SHP77 treated with DMSO at 0.1 percent for 48 hours (cell line): Measurements from ENCODE around the gene CHD6.

Source experiments
- DNase-seq: peaks from one replicate; lab custom pipeline; 2025; lab: John Stamatoyannopoulos, UW

Gene CHD6

DNA sequence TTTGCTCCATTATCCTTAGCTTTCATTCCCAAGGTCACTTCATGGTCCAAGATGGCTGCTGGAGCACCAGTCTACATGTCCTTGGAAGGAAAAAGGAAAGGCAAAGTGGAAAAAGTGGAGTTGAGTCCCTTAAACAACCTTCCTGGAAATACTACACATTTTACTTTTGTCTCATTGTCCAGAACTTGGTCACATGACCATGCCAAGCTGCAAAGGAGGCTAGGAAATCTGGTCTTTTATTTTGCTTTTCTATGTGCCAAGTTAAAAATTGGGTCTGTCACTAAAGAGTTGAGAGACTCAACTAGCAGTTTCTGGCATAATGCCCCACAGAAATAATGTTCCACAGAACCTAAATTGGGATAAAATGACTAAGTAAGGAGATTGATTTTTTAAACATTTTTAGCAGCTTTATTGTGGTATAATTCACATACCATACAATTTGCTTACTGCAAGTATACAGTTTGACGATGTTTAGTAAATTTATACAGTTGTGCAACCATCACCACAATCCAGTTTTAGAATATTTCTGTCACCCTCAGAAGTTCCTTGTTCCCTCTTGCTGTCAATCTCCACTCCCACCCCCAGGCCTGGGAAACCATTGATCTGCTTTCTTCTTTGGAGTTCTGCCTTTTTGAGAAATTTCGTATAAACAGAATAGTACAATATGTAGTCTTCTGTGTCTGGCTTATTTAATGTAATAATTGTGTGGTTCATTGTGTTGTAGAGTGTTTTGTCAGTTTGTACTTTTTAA, 5.6 kb upstream of the CHD6 start:
- no peak for DNase-seq

DNA sequence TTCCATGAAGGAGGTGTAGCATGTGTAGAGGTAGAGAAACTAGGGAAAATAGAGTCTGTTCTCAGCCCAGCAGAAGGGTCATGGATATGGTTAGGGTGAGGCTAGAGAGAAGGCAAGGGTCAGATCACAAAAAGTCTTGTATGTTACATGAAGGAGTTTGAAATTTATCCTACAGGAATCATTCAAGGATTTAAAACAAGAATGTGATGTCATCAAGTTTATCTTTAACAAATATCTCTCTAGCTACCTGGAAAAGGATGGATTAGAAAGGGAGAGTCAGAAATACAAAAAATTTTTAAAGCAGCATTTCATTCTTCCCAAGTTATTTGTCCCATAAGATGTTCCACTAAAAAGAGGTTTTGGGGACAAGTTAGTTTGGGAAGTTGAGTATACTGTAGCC, 4.4 kb upstream of the CHD6 start:
- no peak for DNase-seq

DNA sequence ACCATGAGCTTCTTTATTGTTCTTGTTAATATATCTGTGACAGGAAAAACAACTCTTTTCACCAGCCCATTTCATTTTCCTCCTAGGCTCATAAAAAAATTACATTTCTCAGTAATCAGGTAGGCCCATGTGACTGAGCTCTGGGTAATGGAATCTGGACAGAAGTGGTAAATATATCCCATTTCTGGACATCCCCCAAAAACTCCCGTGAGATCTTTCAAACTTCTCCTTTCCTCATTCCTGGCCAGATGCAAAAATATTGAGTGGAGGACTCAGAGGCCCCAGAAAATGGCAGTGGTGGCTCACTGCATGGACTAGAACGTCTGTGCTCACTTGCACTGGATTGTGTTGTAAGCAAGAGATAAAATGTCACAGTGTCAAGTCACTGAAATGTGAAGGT, 3.8 kb upstream of the CHD6 start:
- no peak for DNase-seq

DNA sequence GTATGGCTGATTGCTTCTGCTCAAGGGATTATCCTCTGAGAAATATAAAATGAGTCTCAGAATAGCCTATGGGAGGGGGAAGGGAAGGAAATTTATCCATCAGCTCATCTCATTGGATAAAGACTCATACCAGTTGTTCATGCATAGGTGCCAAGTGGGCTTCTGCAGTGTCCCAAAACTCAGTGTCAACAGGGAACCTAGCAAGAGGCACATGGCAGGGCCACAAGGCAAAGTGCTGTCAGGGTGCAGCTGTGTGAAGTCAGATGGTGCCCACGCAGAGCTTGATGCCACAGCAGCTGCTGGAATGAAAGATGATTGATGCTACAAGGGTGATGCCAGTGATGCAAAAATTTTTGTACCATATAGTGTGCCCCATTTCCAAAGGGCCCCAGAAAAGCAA, 3.2 kb upstream of the CHD6 start:
- DNase-seq: no peak

DNA sequence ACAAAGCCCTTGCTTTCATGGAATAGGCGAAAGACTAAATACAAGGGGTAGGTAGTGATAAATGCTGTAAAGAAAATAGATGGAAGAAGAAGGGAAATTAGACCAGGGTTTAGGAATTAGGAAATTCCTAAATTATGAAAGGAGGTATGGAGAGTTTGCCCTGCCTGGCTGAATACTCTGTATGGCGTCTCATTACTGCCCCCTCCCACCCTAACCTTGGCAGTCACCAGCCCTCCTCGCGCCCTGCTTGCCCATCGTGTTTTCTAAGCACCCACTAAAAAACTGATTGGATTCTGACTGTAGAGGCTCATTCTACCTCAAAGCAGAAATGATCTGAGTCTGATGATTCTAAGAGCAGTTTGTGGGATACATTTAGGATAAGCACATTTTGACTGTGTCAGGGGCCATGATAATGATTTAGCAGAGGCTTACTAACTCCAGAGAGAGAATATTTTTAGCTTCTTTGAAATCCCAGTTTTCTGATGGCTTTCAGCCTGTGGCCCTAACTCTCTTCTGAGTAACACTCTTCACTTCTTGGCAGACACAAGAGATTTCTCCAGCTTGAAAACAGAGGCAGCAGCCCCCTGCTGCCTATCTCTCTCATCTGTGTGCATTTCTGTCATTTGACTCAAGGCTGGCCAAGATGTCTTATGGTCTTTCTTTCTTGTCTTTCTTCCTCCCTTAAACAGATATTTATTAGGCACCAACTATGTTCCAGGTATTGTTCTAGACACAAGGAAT, 1.4 kb upstream of the CHD6 start:
- DNase-seq: peak; percentile 47

DNA sequence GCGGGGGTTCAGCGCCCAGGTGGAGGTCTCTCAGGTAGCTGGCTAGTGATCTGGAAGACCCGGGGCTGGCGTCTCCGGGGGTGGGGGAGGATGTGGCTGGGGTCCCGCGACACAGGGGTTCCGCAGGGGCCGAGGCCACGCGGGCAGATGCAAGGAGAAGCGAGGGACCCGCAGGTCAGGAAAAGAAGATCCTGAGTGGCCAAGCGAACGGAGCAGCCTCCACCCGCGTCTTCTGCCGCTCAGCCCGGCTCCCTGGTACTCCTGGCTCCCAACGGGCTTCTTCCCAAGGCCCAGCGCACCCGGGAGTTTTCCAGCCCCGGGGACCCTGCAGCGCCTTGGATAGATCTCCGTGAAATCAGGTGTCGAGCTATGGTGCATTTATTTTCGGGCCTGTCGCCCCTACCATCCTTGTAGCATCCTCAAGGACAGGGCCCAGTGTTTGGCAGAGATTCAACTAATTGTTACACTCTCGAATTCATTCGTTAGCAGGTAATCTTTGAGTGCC, 682 bp upstream of the CHD6 start:
- peak; percentile 49 for DNase-seq

DNA sequence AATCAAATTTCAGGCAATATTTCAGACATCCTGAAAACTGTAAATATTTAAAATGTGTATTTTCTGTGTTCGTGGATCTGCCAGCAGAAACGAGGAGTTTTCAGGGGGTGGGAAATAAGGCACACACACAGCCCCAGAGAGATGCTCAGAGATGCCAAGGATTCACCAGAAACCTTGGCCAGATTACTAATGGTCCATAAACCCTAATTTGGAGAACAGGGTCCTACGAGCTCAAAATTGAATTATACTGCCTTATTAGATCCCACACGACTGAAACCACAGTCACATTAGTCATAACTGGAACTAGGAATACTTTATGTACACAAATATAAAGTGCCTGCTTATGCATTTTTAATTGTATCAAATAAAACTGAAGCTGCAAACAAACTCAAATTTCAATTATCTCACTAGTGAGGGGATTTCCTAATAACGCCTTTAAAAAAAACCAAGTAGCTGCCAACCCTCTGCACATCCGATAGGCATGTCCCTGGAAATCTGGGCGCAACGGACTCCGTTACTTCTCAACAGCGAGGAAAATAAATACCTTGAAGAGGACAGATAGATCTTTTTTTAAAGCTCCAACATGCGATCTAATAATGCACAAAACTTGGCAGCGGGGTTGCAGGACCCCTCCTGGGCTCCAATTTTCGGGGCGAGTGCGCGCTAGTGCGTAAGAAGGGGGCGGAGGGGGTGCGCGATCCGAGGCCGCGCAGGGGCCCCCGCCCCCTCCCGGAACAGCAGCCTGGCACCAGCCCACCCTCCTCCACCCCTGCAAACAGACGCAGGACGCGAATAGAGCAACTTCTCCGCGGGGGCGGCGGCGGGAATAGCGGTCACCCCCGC, 897 bp downstream of the CHD6 start:
- DNase-seq: no peak

DNA sequence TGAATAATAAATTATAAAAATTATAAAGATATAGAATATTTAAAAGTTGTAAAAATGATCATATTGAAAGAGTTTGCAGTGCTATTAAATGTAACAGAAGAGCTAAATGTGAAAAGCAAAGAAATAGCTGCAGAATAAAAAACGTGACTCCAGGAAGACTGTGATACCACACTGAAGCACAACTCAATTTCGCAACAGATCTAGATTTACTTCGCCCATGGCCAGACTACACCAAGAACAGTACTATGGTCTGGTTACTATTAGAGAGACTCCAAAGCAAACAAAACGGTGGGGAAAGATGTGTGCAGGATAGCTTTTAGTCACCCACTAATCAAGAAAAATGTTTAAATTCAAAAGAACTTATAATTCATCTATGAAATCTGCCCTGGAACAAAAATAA, 1.9 kb downstream of the CHD6 start:
- no peak for DNase-seq

DNA sequence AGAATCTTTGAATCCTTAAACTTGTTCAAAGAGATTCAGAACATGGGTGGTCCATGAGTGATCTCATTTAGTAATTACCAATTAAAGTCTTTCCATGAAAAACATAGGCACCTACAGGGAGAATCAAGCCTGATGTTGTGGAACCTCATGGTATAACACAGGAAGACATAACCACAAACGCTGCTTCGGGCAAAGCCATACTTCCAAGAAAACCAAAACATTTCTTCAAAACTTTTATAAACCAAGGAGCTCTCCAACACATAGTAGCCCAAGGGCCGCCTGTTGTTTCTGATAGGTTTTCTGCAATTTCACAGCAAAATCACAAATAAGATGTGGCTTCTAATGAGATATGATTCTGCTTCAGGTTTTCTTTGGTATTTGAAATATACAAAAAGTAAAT, 2.5 kb downstream of the CHD6 start:
- no peak for DNase-seq

DNA sequence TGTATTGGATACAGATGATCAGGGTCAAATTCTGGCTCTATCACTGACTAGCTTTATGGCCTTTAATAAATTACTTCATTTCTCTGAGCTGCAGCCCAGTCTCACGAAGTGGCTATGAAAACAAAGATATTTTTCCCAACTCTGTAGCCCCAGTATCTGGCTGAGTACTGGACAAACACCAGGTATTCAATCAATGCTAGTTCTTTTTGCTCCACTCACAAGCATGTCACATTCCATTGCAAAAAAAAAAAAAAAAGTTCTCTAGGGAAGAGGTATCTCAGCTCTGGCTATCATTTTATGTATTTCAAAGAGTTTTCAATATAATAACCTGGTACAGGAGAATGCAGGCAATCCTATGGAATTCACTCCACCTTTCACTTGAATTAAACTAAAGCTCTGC, 3.1 kb downstream of the CHD6 start:
- no peak for DNase-seq

DNA sequence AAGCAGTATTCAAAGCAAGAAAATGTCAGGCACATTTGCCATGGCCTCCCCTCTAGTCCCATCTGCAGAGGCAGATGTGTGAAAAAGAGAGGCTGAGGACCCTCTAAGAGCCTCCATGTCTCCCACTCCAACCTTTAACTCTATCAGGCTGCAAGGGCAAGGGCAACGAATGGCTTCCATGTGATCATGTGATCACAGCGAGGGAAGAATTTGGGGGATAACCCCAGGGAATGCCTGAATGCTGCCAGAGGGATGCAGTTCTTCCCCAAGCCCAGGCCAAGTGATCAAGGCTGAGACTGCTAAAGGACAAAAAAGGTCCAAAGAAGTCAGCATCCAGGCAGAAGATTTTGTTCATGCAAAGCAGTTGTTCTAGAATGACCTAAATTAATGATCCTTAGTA, 4.9 kb downstream of the CHD6 start:
- no peak for DNase-seq

DNA sequence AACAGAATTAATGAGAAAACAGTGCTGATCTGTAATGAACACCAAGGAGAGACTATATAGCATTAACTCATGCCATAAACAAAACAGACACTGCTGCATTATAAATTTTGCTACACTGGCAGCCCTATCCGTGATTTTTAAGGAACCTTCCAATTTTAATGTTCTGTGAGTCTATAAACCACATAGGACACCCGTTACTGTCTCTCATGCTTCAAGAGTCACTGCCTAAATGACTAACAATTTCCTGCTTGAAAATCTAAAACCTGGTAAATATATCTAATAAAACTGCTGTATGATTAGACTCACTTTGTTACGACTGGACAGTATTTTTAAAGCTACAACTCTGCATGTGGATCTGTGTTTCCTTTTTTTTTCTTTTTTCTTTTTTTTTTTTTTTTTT, 8.7 kb downstream of the CHD6 start:
- DNase-seq: no peak

DNA sequence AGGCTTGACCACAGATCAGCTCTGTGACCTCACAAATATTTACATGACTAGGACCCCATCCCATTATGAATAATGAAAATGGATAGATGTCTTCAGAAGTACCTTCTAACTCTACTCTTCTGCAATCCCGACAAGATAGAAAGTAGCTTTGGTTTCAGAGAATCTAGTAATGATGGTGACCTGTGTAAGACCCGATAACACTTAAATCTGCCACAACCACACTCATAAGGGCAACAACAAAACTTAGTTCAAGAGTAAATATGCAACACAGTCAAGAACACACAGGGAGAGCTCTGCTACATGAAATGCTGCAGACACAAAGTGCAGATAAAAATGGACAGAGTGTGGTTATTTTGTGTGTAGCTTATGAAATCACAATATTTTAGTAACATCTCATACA, 9.6 kb downstream of the CHD6 start:
- DNase-seq: no peak

DNA sequence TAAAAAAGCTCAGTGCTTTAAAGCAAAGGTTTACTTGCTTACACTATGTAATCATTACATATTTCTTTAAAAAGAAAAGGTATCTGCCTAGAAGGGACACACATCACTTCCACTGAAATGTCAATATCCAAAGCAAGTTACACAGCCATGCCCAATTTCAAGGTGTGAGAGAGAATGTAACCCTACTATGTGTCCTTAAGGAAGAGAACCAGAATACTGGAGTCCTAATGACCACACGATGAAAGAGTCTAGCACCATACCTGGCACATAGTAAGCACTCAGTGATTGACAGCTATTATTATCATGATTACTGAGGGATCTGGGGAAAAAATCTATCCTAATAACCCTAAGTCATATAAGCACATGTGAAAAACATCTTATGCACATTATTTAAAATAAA, 10.4 kb downstream of the CHD6 start:
- no peak for DNase-seq

DNA sequence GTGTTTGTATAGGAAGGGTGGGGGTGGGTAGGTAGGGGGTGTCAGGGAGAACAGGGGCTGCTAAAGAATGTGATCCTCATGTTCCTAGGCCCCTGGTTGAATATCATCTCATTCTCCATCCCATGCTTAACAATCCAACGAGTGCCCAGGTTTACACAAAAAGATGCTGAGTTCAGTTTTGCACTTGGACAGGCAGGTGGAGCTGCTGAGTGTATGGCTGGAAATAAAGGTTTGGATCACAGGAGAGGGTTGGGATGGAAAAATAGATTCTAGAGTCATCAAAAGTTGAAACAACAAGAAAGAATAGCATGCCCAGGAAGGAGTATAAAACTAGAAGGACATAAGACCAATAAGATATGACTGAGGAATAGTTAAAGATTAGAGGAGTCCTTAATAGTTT, 14.2 kb downstream of the CHD6 start:
- DNase-seq: no peak

DNA sequence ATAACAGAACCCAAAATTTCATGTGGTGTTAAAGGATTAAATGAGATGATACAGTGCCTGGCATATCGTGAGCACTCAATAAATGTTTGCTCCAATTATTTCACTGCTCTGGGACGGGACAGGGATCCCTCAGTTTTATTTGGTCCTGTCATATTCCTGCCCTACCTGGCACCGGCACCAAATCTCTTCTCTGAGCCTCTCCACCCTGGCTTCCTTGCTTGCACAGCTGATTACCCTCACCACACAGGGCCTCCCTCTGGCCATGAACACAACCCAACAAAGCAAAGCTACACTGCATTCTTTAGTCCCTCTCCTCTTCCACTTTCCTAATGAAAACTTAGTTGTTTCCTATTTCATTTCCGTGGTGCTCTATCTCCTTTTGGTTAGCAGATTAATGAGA, 16.4 kb downstream of the CHD6 start:
- DNase-seq: no peak

DNA sequence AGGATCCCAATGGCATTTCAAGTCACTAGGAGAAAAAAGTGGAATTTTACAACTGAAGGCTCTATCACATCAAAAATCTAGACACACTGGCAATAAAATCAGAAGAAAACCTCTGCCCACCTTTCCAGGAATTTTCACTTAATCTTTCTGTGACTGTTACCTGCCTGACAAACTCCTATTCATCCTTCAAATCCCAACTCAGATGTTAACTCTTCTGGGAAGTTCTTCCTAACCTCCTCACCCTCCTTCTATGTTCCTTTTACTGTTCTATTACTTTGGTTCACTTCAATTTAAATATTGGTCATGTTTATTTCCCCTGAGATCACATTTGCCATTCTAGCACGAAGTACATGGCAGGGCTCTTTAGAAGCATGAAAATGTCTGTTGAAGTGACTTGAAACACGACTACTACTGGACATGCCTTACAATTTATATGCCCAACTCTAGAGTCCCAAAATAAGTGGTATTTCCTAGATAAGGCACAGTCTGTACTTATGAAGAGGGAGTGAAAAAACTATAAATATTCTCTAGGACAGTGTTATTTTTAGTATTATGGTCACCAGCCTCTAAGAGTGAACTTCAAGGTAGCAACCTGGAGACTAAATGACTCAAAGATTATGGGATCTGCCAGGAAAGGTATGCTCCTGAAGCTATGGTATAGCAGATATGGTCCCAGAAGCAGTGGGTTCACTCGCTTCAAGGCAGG, 17.1 kb downstream of the CHD6 start:
- no peak for DNase-seq

DNA sequence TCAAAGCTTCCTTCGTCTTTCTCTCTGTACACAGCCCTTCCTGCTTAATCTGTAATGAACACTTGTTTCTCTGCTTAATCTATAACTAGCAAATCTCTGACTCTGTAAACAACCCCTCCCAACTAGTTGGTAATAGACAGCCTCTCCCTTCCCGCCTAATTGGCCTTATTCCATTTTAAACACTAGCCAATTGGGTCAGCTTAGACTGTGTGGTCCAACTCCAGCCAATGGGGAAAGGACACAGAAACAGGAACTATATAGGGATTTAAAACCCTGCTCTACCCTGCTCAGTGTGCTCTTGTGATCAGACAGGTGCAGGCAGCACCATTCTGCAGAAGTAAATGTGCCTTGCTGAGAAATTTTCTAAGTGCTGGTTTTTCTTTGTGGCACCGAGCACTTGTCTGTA, 18.5 kb downstream of the CHD6 start:
- DNase-seq: no peak

DNA sequence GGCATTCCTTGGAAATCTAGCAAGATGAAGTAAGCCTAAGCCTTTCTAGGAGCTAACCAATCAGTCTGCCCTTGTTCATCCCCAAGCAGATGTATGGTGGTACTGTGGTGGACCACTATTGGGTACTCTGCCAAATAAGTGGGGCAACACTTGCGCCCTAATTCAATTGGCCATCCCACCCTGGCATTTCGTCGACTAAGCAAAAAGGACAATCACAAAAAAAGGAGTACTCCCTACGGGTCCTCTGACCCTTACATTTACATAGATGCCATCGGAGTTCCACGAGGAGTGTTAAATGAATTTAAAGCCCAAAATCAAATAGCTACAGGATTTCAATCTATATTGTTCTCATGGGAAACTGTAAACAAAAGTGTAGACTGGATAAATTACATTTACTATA, 19.5 kb downstream of the CHD6 start:
- no peak for DNase-seq

DNA sequence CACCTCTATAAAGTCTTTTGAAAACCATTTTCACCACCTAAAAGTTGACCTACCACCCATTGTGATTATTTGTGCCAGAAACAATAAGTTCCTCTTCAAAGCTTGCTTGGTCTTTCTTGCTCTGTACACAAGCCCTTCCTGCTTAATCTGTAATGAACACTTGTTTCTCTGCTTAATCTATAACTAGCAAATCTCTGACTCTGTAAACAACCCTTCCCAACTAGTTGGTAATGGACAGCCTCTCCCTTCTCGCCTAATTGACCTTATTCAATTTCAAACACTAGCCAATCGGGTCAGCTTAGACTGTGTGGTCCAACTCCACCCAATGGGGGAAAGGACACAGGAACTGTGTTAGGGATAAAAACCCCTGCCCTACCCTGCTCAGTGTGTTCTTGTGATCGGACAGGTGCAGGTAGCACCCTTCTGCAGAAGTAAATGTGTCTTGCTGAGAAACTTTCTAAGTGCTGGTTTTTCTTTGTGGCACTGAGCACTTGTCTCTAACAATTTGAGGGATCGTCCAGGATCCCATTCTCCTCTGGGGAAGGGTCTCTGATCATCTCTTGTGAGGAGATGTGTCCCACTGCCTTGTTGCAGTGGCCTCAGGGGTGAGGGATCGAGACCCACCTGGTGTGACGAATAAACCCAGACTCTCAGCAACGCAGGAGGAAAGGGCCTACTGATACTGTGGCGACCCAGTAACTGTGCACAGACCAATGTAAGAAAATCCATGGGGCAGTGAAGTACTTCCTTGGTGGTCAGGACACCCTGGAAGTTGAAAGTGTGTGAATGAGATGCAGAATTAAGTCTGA, 23.5 kb downstream of the CHD6 start:
- no peak for DNase-seq

DNA sequence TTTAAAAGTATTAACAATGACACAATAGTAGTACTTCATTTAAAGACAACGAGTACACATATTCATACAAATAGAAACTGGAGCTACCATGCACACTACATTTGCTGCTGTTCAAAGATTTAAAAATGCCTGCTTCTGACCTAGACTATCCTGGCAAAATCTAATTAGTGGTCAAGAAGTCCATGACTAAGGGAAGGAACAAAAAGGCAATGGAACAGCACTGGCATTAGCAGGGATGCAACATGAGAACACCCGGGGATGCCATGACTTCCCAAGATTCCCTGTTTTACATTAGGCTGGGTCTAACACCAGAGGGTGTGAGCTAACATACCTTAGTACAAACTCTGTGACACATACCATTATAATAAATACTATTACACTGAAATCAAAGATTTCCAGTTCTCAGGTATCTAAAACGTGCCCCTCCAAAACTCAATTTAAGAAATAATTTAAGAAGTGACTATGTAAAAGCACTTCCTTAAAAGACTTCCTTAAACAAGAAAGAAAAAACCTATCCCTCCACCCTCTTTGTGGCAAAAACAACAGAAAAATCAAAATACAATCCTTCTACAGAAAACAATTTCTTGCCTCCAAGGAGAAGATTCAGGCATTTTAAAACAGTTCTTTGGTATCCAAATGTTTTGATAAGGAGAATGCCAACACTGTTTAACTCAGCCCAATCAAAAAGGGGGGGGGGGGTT, 25.5 kb downstream of the CHD6 start:
- no peak for DNase-seq
